Fibroblast of skin of left quadriceps (primary cell): ENCODE results near the gene GMDS.

Source experiments
- DNase-seq, 2 experiments: peaks; one replicate each; pipeline ENCODE4 v3.0.0-alpha.2; 2013; ENCODE audit warnings: low read depth in 2 of 2

The GMDS gene

GRCh38 chr6:1739220-1739619, 506.2 kb downstream of the GMDS start:
- no peak for DNase-seq

DNA sequence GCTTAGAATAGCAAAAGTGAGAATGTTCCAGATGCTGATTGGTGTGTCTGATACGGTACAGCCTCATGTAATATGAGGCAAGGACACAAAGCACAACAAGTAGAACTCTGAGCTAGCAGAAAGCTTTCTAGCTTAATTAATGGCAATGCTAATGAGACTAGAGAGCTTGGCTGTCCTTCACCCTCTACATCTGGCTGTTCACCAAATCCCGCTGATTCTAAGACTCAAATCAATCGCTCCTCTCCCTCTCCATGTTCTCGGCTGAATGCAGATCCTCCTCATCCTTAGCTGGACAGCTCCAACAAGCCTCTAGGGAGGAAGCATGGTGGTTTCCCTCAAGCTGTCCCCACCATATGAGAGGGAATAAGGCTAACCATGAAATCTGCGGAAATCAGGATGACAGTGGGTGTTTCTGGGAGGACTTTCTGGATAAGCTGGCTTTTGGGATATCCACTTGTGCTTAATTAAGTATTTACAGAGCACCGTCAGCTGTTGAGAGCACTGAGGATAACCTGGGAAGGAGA, 506.8 kb downstream of the GMDS start:
- no peak for DNase-seq

DNA sequence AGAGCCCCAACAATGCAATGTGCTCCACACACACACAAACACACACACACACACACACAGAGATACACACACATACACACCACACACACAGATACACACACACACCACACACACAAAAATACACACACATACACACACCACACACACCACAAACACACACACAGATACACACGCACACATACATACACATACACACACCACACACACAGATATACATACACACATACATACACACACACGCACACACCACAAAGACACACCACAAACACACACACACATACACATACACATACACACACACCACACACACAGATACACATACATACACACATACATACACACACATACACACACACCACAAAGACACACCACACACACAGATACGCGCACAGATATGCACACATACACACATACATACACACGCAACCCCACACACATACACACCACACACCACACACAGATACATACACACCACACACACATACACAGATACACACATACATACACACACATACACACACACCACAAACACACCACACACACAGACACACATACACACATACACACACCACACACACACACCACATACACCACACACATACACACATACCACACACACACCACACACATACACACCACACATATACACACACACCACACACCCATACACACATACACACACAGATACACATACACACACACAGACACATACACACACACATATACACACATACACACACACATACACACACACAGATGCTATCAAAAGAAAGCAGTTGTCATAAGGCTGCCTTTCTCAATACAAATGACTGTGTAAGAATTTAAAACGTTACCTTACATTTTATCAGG, 507.7 kb downstream of the GMDS start:
- DNase-seq: no peak

DNA sequence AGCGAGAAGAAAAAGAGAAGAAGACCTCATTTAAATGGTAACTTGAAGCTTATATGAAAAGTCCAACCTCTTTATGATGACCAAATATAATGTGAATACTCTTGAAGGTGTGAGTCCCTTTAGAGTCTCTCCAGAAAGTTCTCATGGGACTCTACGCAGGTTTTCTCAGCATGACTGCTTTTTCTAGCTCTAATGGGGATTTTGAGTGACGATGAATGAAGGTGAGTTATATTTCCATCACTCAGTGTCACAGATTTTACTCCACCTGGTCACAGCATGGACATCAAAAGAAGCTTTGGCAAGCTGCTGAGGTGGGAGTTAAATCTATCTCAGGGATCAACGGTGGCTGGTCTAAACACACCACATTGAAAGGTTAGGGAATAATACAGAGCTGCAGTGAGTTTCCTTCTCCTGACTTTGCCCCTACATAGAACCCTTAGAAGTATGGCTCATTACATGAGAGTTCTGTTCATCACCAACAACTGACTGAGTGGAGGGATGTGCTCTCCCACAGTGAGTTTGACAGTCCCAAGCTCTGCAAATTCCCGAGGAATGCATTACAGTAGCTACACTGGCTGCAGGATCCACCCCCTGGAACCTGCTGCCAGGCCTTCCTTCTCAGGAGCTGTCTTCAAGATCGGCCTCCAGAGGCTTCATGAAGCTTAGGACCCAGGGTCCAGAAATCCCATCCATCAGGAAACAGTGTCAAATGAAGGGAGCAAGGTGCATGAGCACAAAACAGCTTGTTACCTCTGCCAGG, 508.9 kb downstream of the GMDS start:
- DNase-seq: no peak

DNA sequence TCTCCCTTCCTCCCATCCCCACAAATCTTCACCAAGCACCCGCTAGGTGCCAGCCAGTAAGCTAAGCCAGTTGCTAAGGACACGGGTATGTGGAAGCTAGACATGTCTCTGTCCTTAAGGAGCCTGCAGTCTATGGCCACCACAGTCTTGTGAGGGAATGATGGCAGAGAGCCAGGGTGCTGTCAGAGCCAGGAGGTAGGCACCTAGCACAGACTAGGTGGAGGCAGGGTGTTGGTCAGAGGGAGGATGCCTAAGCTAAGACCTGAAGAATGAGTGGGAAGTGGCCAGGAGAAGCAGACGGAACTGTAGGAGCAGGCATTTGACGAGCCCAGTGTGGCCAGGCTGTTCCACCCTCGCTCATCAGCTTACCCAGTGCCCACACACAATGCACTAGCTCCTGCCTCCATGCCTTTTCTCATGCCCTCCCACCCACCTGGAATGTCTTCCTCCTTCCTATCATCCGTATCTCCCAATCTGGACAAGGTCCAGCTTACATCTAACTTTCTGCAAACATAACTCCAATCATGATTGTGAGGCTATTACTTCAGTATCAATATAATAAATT, 510.1 kb downstream of the GMDS start:
- DNase-seq: no peak

GRCh38 chr6:1730882-1731281, 514.5 kb downstream of the GMDS start:
- no peak for DNase-seq

- DNase-seq: no peak
Observed at GRCh38 chr6:1729750-1730140, 515.7 kb downstream of the GMDS start.

GRCh38 chr6:1729133-1729749, 516.2 kb downstream of the GMDS start:
- DNase-seq: no peak

DNA sequence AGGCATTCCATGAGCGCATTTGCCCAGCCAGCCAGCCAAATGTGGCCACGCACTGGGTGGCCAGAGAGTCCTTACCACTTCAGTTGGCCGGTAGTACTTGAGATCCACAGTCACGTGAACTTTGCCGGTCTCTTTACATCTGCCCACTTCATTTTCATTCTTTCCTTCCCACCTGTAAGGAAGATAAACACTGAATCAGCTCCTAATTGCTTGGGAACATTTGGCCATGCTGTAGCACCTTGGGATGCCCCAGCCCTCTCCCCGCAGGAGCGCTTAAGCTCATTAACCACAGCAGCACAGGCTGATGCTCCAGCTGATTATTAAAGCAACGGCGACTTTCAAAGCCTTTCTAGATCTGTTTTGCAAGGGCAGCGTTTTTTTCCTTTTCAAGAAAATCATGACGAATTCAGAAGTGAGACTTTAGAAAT, 519.0 kb downstream of the GMDS start:
- no peak for DNase-seq

DNA sequence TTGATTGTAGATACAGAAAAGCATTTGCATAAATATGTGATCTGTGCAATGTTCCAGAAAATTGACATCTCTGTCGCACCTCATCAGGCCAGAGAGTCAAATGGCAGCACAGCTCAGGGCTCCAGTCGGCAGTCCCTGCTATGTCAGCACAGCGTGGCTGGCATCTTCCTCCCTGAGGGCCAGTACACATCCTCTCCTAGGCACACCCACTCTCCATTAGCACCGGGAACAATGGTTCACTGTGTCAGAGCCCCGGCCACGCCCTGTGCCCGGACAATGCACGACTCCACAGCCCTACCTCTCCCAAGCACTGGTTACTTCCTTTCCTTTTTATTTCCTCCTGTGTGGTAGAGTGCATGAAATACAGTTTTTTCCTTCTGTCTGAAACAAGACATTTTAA, 520.8 kb downstream of the GMDS start:
- DNase-seq: no peak

DNA sequence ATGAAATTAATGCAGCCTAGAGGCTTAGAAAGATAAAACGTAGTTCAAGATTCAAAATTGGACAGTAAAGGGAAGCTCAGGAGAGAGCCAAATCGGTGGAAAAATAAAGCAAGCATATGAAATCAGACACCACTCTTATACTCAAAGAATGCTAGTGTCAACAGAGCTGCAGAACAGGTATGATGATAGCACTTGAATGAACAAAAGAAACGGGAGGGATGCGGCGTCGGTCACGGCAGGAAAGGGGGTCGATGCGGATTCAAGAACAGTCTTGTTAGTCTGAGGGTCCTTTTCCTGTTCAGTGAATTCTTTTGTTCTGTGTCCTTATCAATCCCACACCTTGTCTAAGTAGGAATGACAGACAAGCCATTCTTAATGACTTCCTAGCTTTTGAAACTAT, 521.3 kb downstream of the GMDS start:
- DNase-seq: no peak

GRCh38 chr6:1722801-1723200, 522.6 kb downstream of the GMDS start:
- DNase-seq: no peak

GRCh38 chr6:1720620-1721322, 524.6 kb downstream of the GMDS start:
- no peak for DNase-seq

DNA sequence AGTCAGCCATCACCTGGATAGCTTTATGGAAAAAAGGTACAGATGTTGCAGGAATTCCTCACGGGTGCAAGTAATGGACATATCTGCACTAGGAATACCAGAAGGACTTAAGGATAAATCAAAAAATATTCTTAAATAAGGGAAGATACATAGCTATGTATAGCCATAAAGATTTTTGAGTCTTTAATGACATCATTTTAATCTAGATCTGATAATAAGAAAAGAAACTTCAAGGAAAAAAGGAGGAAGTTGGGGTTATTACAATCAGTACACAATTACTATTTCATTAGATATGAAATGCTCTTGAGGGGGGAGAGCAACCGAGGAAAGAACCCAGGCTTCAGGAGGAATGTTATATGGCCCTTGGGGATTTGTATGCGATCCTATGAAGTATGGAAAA, 525.5 kb downstream of the GMDS start:
- no peak for DNase-seq

GRCh38 chr6:1716868-1717267, 528.5 kb downstream of the GMDS start:
- DNase-seq: no peak

DNA sequence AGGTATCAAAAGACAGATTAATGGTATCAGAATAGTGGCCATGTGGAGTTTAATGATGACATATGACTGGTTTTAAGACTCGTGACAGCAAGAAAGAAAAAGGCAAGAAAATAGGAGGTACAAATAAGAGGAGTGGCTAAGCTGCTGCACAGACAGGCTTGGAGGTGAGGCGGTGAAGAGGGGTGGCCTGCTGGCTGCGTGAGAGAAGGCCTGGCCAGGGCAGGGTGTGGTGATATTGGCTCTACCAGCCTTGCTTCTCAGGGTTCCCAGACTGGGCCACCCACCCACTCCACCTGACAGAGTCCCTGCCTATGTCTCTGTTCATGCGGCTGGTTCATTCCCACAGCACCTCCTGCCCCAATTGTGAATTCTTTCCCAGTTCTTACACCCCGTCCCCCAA, 529.0 kb downstream of the GMDS start:
- no peak for DNase-seq

GRCh38 chr6:1715336-1715735, 530.1 kb downstream of the GMDS start:
- DNase-seq: no peak

DNA sequence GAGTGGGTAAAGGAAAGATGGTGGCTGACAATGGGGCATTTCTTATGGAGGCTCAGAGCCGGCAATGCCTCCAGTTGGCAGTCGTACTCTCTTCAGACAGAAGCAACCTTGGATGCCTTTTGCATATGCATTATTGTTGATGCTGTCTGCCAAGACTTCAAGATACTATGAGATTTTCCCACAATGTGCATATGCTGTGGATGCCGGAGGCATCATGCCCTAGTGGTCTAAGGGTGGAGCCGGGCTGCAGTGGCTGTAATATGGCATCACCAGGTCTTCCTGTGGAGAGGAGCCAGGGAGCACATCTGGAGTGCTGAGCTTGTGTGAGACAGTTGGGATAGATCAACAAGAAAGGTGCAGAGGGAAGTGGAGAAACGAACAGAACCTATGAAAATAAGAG, 530.8 kb downstream of the GMDS start:
- no peak for DNase-seq

DNA sequence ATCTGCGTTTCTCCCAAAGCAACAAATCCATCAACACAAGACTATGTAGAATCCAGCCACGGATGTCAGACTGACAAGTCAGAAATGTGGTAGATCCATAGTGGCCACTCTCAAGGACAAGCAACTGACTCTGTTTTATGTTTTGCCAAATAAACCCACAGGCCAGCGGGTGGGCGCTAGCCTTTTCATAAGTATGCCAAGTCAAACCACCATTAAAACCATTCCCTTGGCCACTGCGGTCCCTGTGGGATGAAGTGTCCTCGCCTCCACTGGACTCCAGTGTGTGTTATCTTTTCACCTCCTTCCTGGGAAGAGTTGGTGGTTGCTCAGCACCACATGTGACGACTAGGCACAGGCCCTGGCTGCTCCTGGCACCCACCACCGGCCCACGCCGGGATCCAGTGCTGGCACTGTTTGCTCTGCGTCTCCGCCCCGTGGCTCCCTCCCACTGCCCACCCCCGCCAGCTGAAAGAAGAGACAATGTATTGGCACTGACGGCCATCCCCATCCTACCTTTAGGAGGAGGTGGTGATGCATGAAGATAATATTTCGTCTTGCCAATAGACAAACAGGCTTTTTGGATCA, 532.3 kb downstream of the GMDS start:
- no peak for DNase-seq

DNA sequence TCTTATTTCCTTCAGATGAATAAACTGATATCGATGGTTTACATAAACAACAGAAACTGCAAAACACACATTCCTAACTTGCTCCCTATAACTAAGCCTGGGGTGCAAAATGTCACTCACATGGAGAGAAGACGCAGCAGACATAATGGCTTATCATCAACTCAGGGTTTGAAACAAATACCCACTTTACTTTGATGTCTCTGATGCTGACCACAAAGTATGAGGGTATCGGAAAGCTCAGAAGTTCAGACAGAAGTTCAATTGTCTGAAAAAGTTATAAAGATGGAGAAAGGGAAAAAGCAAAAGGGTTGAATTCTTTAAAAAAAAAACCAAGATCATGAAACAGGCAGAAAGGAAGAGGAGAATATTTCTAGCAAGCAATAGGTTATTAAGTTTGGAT, 533.0 kb downstream of the GMDS start:
- no peak for DNase-seq

DNA sequence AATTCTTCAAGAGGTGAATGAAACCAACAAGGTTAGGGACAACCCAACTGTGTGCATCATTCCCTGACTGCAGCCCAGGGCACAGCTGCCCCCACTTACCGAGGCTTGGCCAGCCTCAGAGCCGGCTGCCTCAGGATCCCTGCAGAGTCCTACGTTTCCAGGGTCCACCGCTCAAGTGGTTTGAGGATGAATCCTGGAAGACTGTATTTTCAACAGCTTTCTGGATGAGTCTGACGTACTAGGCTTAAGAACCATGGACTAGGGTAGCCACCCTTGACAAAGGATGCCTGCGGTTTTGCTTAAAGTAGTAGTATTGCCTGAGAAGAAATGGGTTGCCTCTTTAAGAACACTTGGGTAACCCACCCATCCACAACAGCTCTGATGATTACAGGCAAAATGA, 534.3 kb downstream of the GMDS start:
- no peak for DNase-seq
